ENCODE measurements around the gene HARS2.
"Not testable (repeated sequence)": the region's sequence is repeated elsewhere in the genome, so short reads cannot be mapped to it uniquely, and the experiment has no call there.

The HARS2 gene

GRCh38 chr5:140690941-140691924 lies at the start of gene HARS2, which contains the start of gene HARS1:
Gene HARS2 (plus strand): TSS chr5:140691455. CDS start chr5:140691649, 194 bp downstream.
Gene HARS1 (minus strand): TSS chr5:140691370. CDS start chr5:140691304, 66 bp downstream.
- FAIRE-seq: peak; percentile 88

- FAIRE-seq: no peak
These were observed 49.5 kb upstream of the HARS2 start for GRCh38 chr5:140641716-140642115.

GRCh38 chr5:140642718-140643117 lies 48.5 kb upstream of the HARS2 start:
- FAIRE-seq: no peak

GRCh38 chr5:140647042-140647419 lies 44.2 kb upstream of the HARS2 start:
- FAIRE-seq: no peak

- no peak for FAIRE-seq
These were observed 32.4 kb upstream of the HARS2 start for GRCh38 chr5:140658870-140659269.

- not testable (repeated sequence) for FAIRE-seq
These were observed 30.9 kb upstream of the HARS2 start for GRCh38 chr5:140660371-140660770.

- FAIRE-seq: no peak
These were observed 27.3 kb upstream of the HARS2 start for GRCh38 chr5:140664030-140664358.

GRCh38 chr5:140664359-140665119 lies 26.7 kb upstream of the HARS2 start, which contains the start of gene WDR55:
Gene WDR55 (plus strand): TSS chr5:140664904. CDS start chr5:140664913, 9 bp downstream.
- peak; percentile 80 for FAIRE-seq

- not testable (repeated sequence) for FAIRE-seq
These were observed 20.2 kb upstream of the HARS2 start for GRCh38 chr5:140671035-140671434.

- FAIRE-seq: no peak
These were observed 19.7 kb upstream of the HARS2 start for GRCh38 chr5:140671472-140672125.

- FAIRE-seq: no peak
These were observed 18.6 kb upstream of the HARS2 start for GRCh38 chr5:140672455-140673186.

- FAIRE-seq: no peak
These were observed 17.9 kb upstream of the HARS2 start, which contains the start of gene DND1 for GRCh38 chr5:140673187-140673976. Gene DND1 (minus strand): TSS chr5:140673576. CDS start chr5:140673542, 34 bp downstream.

GRCh38 chr5:140674211-140674610 lies 17.0 kb upstream of the HARS2 start:
- no peak for FAIRE-seq

- no peak for FAIRE-seq
These were observed 16.6 kb upstream of the HARS2 start for GRCh38 chr5:140674629-140675028.

GRCh38 chr5:140677947-140678346 lies 13.3 kb upstream of the HARS2 start:
- no peak for FAIRE-seq

- no peak for FAIRE-seq
These were observed 12.3 kb upstream of the HARS2 start for GRCh38 chr5:140678993-140679392.

- no peak for FAIRE-seq
These were observed 801 bp upstream of the HARS2 start for GRCh38 chr5:140690376-140690932.

- no peak for FAIRE-seq
These were observed 3.0 kb downstream of the HARS2 start for GRCh38 chr5:140694276-140694675.

GRCh38 chr5:140696891-140697492 lies 5.7 kb downstream of the HARS2 start:
- FAIRE-seq: no peak
